Omental fat pad (tissue), 4 donors: ENCODE data around the gene ZSCAN18. TPM values are rescaled to one million over a fixed set of nuclear protein-coding genes. Genes with fewer than 3 reads are reported as not detected.

Experiments
- ATAC-seq: fragments of 150-250 bp; one replicate; pipeline ENCODE4 v1.9.1; 2016; ENCODE audit warnings: mild to moderate bottlenecking, moderate library complexity; ENCODE audit not compliant: low FRiP score
- DNase-seq: peaks from one replicate; pipeline ENCODE4 v3.0.0-alpha.2; 2019; ENCODE audit warnings: low spot score
- CTCF ChIP-seq, 3 donors: fragments of 450-650 bp; IDR thresholded peaks; one replicate each; pipeline ENCODE4 v1.5.1; 2016 to 2017; ENCODE audit warnings: antibody characterized with exemption in 3 of 3, mild to moderate bottlenecking in 3 of 3, moderate library complexity in 2 of 3
- total RNA-seq, 4 donors: library from RNA; depleted of rRNA; stranded (reverse); fragments of >200 nt; gene quantifications; one replicate each; pipeline ENCODE4 v1.1.0, GENCODE V29; 2016

The ZSCAN18 gene
- total RNA-seq, 4 donors from 2014 or later = 28.8 to 66.2 (median 36.4) TPM

GRCh38 chr19:58086825-58087710 lies 11.0 kb downstream of the ZSCAN18 start:
- DNase-seq (no peak), ATAC-seq (no peak)
- no peak for TF ChIP-seq CTCF (IDR thresholded peaks at IDR 0.05)

GRCh38 chr19:58085348-58085875 lies 12.6 kb downstream of the ZSCAN18 start:
- no peak for DNase-seq
- ATAC-seq = no peak
- TF ChIP-seq CTCF (IDR thresholded peaks at IDR 0.05) = no peak

GRCh38 chr19:58084596-58085347 lies 13.3 kb downstream of the ZSCAN18 start:
- DNase-seq (no peak), ATAC-seq (no peak)
- no peak for TF ChIP-seq CTCF (IDR thresholded peaks at IDR 0.05)

- no peak for TF ChIP-seq CTCF (IDR thresholded peaks at IDR 0.05)
- ATAC-seq = no peak
- no peak for DNase-seq
Observed at GRCh38 chr19:58083021-58083420, 15.0 kb downstream of the ZSCAN18 start.

- DNase-seq (no peak), ATAC-seq (no peak)
- TF ChIP-seq CTCF (IDR thresholded peaks at IDR 0.05) = no peak
Observed at GRCh38 chr19:58079792-58080191, 18.2 kb downstream of the ZSCAN18 start.

- no peak for TF ChIP-seq CTCF (IDR thresholded peaks at IDR 0.05)
- DNase-seq (no peak), ATAC-seq (no peak)
Observed at GRCh38 chr19:58067240-58067912, 30.7 kb downstream of the ZSCAN18 start.
